HEK293 (cell line): ENCODE results near the gene CBX8.

Experiments
- KLF7 ChIP-seq: fragments of 450-650 bp; formaldehyde crosslinking; IDR thresholded peaks from 2 replicates; pipeline ENCODE4 v1.5.1; 2016; ENCODE audit warnings: missing biosample characterization, missing genetic modification characterization, borderline replicate concordance
- OSR2 ChIP-seq: fragments of 450-650 bp; formaldehyde crosslinking; IDR thresholded peaks from 2 replicates; pipeline ENCODE4 v1.5.1; 2016; ENCODE audit warnings: missing biosample characterization, missing genetic modification characterization
- TCF7L2 ChIP-seq: IDR thresholded peaks from 2 replicates; pipeline ENCODE4 v1.6.1; 2011; ENCODE audit warnings: low read depth, mild to moderate bottlenecking, inconsistent platforms, low read length, moderate library complexity, borderline replicate concordance
- YY1 ChIP-seq: fragments of 450-650 bp; formaldehyde crosslinking; IDR thresholded peaks from 2 replicates; pipeline ENCODE4 v1.5.1; 2018; ENCODE audit warnings: missing biosample characterization, missing genetic modification characterization
- ZBTB21 ChIP-seq: fragments of 450-650 bp; formaldehyde crosslinking; IDR thresholded peaks from 2 replicates; pipeline ENCODE4 v1.5.1; 2017; ENCODE audit warnings: missing biosample characterization, missing genetic modification characterization
- ZBTB48 ChIP-seq: fragments of 450-650 bp; formaldehyde crosslinking; IDR thresholded peaks from 2 replicates; pipeline ENCODE4 v1.5.1; 2016; ENCODE audit warnings: missing biosample characterization, missing genetic modification characterization
- ZFP3 ChIP-seq: fragments of 450-650 bp; formaldehyde crosslinking; IDR thresholded peaks from 2 replicates; pipeline ENCODE4 v1.5.1; 2016; ENCODE audit warnings: low read depth, missing biosample characterization, missing genetic modification characterization
- ZFP69B ChIP-seq: fragments of 450-650 bp; formaldehyde crosslinking; IDR thresholded peaks from 2 replicates; pipeline ENCODE4 v1.5.1; 2016; ENCODE audit warnings: missing biosample characterization, missing genetic modification characterization
- ZNF10 ChIP-seq: fragments of 450-650 bp; formaldehyde crosslinking; IDR thresholded peaks from 2 replicates; pipeline ENCODE4 v1.5.1; 2017; ENCODE audit warnings: missing biosample characterization, missing genetic modification characterization
- ZNF16 ChIP-seq: fragments of 450-650 bp; formaldehyde crosslinking; IDR thresholded peaks from 2 replicates; pipeline ENCODE4 v1.5.1; 2016; ENCODE audit warnings: low read depth, missing biosample characterization, missing genetic modification characterization
- ZNF174 ChIP-seq: fragments of 450-650 bp; formaldehyde crosslinking; IDR thresholded peaks from 2 replicates; pipeline ENCODE4 v1.5.0; 2017; ENCODE audit warnings: missing biosample characterization, mild to moderate bottlenecking, missing genetic modification characterization
- ZNF239 ChIP-seq: fragments of 450-650 bp; formaldehyde crosslinking; IDR thresholded peaks from 2 replicates; pipeline ENCODE4 v1.5.1; 2016; ENCODE audit warnings: missing biosample characterization, missing genetic modification characterization
- ZNF324 ChIP-seq: fragments of 450-650 bp; formaldehyde crosslinking; IDR thresholded peaks from 2 replicates; pipeline ENCODE4 v1.5.1; 2016; ENCODE audit warnings: missing biosample characterization, missing genetic modification characterization
- ZNF366 ChIP-seq: fragments of 450-650 bp; formaldehyde crosslinking; conservative IDR thresholded peaks from 2 replicates; pipeline ENCODE4 v1.5.1; 2016; ENCODE audit warnings: missing biosample characterization, missing genetic modification characterization
- ZNF37A ChIP-seq: fragments of 450-650 bp; IDR thresholded peaks from 2 replicates; pipeline ENCODE4 v1.5.1; 2018; ENCODE audit warnings: missing biosample characterization, missing genetic modification characterization
- ZNF473 ChIP-seq: fragments of 450-650 bp; formaldehyde crosslinking; IDR thresholded peaks from 2 replicates; pipeline ENCODE4 v1.5.1; 2017; ENCODE audit warnings: missing biosample characterization, missing genetic modification characterization
- ZNF548 ChIP-seq: fragments of 450-650 bp; formaldehyde crosslinking; IDR thresholded peaks from 2 replicates; pipeline ENCODE4 v1.5.1; 2016; ENCODE audit warnings: missing biosample characterization, missing genetic modification characterization
- ZNF571 ChIP-seq: fragments of 450-650 bp; formaldehyde crosslinking; IDR thresholded peaks from 2 replicates; pipeline ENCODE4 v1.5.0; 2017; ENCODE audit warnings: missing biosample characterization, missing genetic modification characterization
- ZNF596 ChIP-seq: fragments of 450-650 bp; IDR thresholded peaks from 2 replicates; pipeline ENCODE4 v1.5.0; 2018; ENCODE audit warnings: missing biosample characterization, mild to moderate bottlenecking, missing genetic modification characterization, moderate library complexity
- ZNF600 ChIP-seq: fragments of 450-650 bp; formaldehyde crosslinking; IDR thresholded peaks from 2 replicates; pipeline ENCODE4 v1.5.1; 2016; ENCODE audit warnings: missing biosample characterization, missing genetic modification characterization
- ZNF623 ChIP-seq: fragments of 450-650 bp; formaldehyde crosslinking; IDR thresholded peaks from 2 replicates; pipeline ENCODE4 v1.5.1; 2016; ENCODE audit warnings: missing biosample characterization, missing genetic modification characterization
- ZNF660 ChIP-seq: fragments of 450-650 bp; IDR thresholded peaks from 2 replicates; pipeline ENCODE4 v1.5.1; 2018; ENCODE audit warnings: missing biosample characterization, mild to moderate bottlenecking, missing genetic modification characterization
- ZNF747 ChIP-seq: fragments of 450-650 bp; formaldehyde crosslinking; IDR thresholded peaks from 2 replicates; pipeline ENCODE4 v1.5.1; 2016; ENCODE audit warnings: missing biosample characterization, missing genetic modification characterization
- ZNF776 ChIP-seq: fragments of 450-650 bp; formaldehyde crosslinking; IDR thresholded peaks from 2 replicates; pipeline ENCODE4 v1.5.0; 2017; ENCODE audit warnings: missing biosample characterization, missing genetic modification characterization, borderline replicate concordance
- ZNF777 ChIP-seq: fragments of 450-650 bp; formaldehyde crosslinking; IDR thresholded peaks from 2 replicates; pipeline ENCODE4 v1.5.1; 2017; ENCODE audit warnings: missing biosample characterization, missing genetic modification characterization, borderline replicate concordance
- ZSCAN30 ChIP-seq: fragments of 450-650 bp; IDR thresholded peaks from 2 replicates; pipeline ENCODE4 v1.5.1; 2018; ENCODE audit warnings: missing biosample characterization, mild to moderate bottlenecking, missing genetic modification characterization, moderate library complexity
- TF ChIP-seq, protein P1 (sequence below): fragments of 450-650 bp; formaldehyde crosslinking; IDR thresholded peaks from 2 replicates; pipeline ENCODE4 v1.5.1; 2016; ENCODE audit warnings: missing biosample characterization, missing genetic modification characterization
- TF ChIP-seq, protein P2 (sequence below): fragments of 450-650 bp; formaldehyde crosslinking; IDR thresholded peaks from 2 replicates; pipeline ENCODE4 v1.5.1; 2016; ENCODE audit warnings: missing biosample characterization, missing genetic modification characterization
- TF ChIP-seq, protein P3 (sequence below): fragments of 450-650 bp; formaldehyde crosslinking; IDR thresholded peaks from 2 replicates; pipeline ENCODE4 v1.5.1; 2016; ENCODE audit warnings: missing biosample characterization, missing genetic modification characterization
- TF ChIP-seq, protein P4 (sequence below): fragments of 450-650 bp; formaldehyde crosslinking; IDR thresholded peaks from 2 replicates; pipeline ENCODE4 v1.5.1; 2016; ENCODE audit warnings: missing biosample characterization, missing genetic modification characterization
- TF ChIP-seq, protein P5 (sequence below): fragments of 450-650 bp; IDR thresholded peaks from 2 replicates; pipeline ENCODE4 v1.5.1; 2018; ENCODE audit warnings: missing biosample characterization, mild to moderate bottlenecking, missing genetic modification characterization

Gene CBX8

DNA sequence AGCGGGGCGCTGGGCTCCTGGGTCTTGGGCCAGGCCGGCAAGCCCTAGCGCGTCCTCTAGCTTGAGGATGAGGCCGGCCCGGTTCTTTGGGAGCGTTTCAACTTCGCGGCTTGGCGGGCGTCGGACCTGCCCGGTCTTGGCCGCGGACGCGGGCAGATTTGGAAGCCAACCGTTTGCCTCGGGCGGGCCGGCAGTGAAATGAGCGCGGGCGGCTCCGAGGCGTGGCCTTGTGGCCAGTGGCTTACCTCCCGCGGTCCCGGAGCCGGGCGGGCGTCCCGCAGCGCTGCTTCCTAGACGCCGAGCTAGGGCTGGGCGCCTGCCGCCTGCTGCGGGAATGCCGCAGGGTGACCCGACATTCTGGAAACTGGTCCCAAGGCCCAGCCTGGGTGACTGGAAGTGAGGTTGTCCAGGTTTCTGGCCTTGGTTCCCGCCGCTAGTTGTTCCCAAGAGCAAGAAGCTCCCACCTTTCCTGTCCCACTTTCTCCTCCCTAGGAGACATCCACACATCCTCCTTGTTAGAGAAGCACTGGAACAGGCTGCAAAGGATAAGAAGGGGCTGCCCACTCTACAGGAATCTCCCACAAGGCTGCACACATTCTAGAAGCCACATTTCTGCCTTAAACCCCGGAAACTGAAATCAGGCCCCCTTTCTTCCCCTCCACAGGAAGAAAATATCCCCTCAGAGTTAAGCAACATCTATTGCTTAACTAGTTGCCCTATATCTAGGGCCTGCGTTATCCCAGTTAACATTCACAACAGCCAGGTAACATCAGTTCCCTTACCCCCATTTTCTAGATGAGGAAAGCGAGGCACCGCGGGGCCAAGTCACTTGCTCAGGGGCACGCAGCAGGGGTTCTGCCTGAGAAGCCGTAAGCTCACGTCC is 4.5 kb upstream of the CBX8 start (continued):
- no peak for TF ChIP-seq ZNF623 (tag by site-specific recombination)
- TF ChIP-seq ZFP3 (tag by site-specific recombination), result no peak
- peak; percentile 55; the same call in 1 of the 2 replicates for TF ChIP-seq ZNF366 (tag by site-specific recombination)
- TF ChIP-seq ZNF174 (tag by site-specific recombination), result no peak
- no peak for TF ChIP-seq ZNF16 (tag by site-specific recombination)
- no peak for TF ChIP-seq ZFP69B (tag by site-specific recombination)
- TF ChIP-seq ZBTB21 (tag by site-specific recombination), result no peak
- TF ChIP-seq, protein P1, sequence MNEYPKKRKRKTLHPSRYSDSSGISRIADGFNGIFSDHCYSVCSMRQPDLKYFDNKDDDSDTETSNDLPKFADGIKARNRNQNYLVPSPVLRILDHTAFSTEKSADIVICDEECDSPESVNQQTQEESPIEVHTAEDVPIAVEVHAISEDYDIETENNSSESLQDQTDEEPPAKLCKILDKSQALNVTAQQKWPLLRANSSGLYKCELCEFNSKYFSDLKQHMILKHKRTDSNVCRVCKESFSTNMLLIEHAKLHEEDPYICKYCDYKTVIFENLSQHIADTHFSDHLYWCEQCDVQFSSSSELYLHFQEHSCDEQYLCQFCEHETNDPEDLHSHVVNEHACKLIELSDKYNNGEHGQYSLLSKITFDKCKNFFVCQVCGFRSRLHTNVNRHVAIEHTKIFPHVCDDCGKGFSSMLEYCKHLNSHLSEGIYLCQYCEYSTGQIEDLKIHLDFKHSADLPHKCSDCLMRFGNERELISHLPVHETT (tag by site-specific recombination), result no peak
- no peak for TF ChIP-seq ZNF747
- TF ChIP-seq, protein P2, sequence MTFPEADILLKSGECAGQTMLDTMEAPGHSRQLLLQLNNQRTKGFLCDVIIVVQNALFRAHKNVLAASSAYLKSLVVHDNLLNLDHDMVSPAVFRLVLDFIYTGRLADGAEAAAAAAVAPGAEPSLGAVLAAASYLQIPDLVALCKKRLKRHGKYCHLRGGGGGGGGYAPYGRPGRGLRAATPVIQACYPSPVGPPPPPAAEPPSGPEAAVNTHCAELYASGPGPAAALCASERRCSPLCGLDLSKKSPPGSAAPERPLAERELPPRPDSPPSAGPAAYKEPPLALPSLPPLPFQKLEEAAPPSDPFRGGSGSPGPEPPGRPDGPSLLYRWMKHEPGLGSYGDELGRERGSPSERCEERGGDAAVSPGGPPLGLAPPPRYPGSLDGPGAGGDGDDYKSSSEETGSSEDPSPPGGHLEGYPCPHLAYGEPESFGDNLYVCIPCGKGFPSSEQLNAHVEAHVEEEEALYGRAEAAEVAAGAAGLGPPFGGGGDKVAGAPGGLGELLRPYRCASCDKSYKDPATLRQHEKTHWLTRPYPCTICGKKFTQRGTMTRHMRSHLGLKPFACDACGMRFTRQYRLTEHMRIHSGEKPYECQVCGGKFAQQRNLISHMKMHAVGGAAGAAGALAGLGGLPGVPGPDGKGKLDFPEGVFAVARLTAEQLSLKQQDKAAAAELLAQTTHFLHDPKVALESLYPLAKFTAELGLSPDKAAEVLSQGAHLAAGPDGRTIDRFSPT (tag by site-specific recombination), result peak; percentile 67
- peak; percentile 76 for TF ChIP-seq KLF7
- TF ChIP-seq ZSCAN30 (tag by site-specific recombination), result peak; percentile 75
- TF ChIP-seq, protein P3, sequence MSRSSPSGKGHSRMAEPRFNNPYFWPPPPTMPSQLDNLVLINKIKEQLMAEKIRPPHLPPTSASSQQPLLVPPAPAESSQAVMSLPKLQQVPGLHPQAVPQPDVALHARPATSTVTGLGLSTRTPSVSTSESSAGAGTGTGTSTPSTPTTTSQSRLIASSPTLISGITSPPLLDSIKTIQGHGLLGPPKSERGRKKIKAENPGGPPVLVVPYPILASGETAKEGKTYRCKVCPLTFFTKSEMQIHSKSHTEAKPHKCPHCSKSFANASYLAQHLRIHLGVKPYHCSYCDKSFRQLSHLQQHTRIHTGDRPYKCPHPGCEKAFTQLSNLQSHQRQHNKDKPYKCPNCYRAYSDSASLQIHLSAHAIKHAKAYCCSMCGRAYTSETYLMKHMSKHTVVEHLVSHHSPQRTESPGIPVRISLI, result no peak
- TF ChIP-seq ZNF10, result no peak
- TF ChIP-seq ZBTB48 (tag by site-specific recombination), result no peak
- no peak for TF ChIP-seq ZNF596 (tag by site-specific recombination)
- no peak for TF ChIP-seq ZNF776 (tag by site-specific recombination)
- no peak for TF ChIP-seq YY1
- TF ChIP-seq ZNF239, result no peak
- peak; percentile 5; the same call in 1 of the 2 replicates for TF ChIP-seq ZNF600 (tag by site-specific recombination)
- TF ChIP-seq TCF7L2, result no peak
- no peak for TF ChIP-seq ZNF571
- no peak for TF ChIP-seq ZNF660 (tag by site-specific recombination)
- TF ChIP-seq, protein P4, sequence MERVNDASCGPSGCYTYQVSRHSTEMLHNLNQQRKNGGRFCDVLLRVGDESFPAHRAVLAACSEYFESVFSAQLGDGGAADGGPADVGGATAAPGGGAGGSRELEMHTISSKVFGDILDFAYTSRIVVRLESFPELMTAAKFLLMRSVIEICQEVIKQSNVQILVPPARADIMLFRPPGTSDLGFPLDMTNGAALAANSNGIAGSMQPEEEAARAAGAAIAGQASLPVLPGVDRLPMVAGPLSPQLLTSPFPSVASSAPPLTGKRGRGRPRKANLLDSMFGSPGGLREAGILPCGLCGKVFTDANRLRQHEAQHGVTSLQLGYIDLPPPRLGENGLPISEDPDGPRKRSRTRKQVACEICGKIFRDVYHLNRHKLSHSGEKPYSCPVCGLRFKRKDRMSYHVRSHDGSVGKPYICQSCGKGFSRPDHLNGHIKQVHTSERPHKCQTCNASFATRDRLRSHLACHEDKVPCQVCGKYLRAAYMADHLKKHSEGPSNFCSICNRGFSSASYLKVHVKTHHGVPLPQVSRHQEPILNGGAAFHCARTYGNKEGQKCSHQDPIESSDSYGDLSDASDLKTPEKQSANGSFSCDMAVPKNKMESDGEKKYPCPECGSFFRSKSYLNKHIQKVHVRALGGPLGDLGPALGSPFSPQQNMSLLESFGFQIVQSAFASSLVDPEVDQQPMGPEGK (tag by site-specific recombination), result 0 out of 2 replicates have a peak, but pooled peaks have one; percentile 36
- TF ChIP-seq ZNF473, result no peak
- no peak for TF ChIP-seq ZNF324 (tag by site-specific recombination)
- TF ChIP-seq ZNF548, result no peak
- no peak for TF ChIP-seq ZNF777 (tag by site-specific recombination)
- TF ChIP-seq ZNF37A (tag by site-specific recombination), result no peak
- TF ChIP-seq, protein P5, sequence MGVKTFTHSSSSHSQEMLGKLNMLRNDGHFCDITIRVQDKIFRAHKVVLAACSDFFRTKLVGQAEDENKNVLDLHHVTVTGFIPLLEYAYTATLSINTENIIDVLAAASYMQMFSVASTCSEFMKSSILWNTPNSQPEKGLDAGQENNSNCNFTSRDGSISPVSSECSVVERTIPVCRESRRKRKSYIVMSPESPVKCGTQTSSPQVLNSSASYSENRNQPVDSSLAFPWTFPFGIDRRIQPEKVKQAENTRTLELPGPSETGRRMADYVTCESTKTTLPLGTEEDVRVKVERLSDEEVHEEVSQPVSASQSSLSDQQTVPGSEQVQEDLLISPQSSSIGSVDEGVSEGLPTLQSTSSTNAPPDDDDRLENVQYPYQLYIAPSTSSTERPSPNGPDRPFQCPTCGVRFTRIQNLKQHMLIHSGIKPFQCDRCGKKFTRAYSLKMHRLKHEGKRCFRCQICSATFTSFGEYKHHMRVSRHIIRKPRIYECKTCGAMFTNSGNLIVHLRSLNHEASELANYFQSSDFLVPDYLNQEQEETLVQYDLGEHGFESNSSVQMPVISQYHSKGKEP (tag by site-specific recombination), result no peak
- no peak for TF ChIP-seq OSR2 (tag by site-specific recombination)
